Measurements from ENCODE around the gene COL25A1.

DNA sequence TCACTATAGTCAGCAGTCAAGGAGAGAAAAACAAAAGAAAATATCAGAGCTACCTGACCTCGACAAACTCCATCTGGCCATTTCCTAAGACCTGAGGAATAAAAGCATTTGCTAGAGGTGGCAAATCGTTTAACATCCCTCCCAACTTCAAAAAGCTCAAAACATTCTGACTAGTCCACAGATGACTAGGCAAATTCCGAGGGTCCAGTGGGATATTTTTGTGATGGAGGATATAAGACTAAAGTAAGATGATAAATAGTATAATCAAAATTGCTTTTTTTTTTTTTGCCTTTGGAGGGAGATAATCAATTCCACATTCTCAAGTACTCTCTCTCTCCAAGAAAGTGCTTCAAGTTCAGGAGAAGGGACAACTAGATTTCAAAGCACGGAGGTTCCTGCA is 420.5 kb downstream of the COL25A1 start:
- TF ChIP-seq EZH2 (IDR thresholded peaks at IDR 0.05) (no peak), POLR2AphosphoS5 (IDR thresholded peaks at IDR 0.05; ENCODE audit: borderline replicate concordance, low read depth, low read length) (no peak), FOXP2 (optimal IDR thresholded peaks at IDR 0.05; ENCODE audit: control extremely low read depth, extremely low read length, insufficient read depth) (no peak)
